Parathyroid adenoma (tissue), 2 donors: ENCODE measurements around the gene AMIGO2.

ENCODE experiments used
- H2AFZ ChIP-seq: fragments of 300-600 bp; sonication (generic); one replicate; pipeline ENCODE4 v1.7.0; 2017; ENCODE audit warnings: antibody characterized with exemption, mild to moderate bottlenecking
- H3K27ac ChIP-seq: fragments of 300-600 bp; sonication (generic); one replicate; pipeline ENCODE4 v1.7.0; 2017
- H3K27me3 ChIP-seq: fragments of 300-600 bp; sonication (generic); one replicate; pipeline ENCODE4 v1.7.0; 2017; ENCODE audit warnings: low read length; ENCODE audit not compliant: control insufficient read depth, insufficient read depth
- H3K36me3 ChIP-seq: fragments of 300-600 bp; sonication (generic); one replicate; pipeline ENCODE4 v1.7.0; 2017; ENCODE audit warnings: low read length; ENCODE audit not compliant: control insufficient read depth, insufficient read depth
- H3K4me1 ChIP-seq: fragments of 300-600 bp; sonication (generic); one replicate; pipeline ENCODE4 v1.7.0; 2017; ENCODE audit warnings: control low read depth
- H3K4me2 ChIP-seq: fragments of 300-600 bp; sonication (generic); one replicate; pipeline ENCODE4 v1.7.0; 2017; ENCODE audit warnings: low read length
- H3K4me3 ChIP-seq: fragments of 300-600 bp; sonication (generic); one replicate; pipeline ENCODE4 v1.7.0; 2017; ENCODE audit warnings: low read depth, low read length
- H3K79me2 ChIP-seq: fragments of 300-600 bp; sonication (generic); one replicate; pipeline ENCODE4 v1.7.0; 2017; ENCODE audit warnings: control low read depth
- H3K9ac ChIP-seq: fragments of 300-600 bp; sonication (generic); one replicate; pipeline ENCODE4 v1.7.0; 2017; ENCODE audit warnings: mild to moderate bottlenecking
- H3K9me3 ChIP-seq: fragments of 300-600 bp; sonication (generic); one replicate; pipeline ENCODE4 v1.7.0; 2017; ENCODE audit warnings: low read length; ENCODE audit not compliant: control insufficient read depth
- CTCF ChIP-seq: fragments of 300-600 bp; sonication (generic); IDR thresholded peaks from one replicate; pipeline ENCODE4 v1.7.0; 2017; ENCODE audit warnings: antibody characterized with exemption, mild to moderate bottlenecking
- donor health status: primary hyperparathyroidism.

The AMIGO2 gene

GRCh38 chr12:47111854-47112253 is 32.1 kb upstream of the AMIGO2 start:
- no peak overlapping the region for H2AFZ ChIP-seq
- H3K27ac ChIP-seq = no peak overlapping the region
- H3K4me3 ChIP-seq = no peak overlapping the region
- no peak for TF ChIP-seq CTCF
- no peak overlapping the region for H3K9ac ChIP-seq
- no peaks in the 10 kb centered on the region for H3K27me3 ChIP-seq
- no peak overlapping the region for H3K4me2 ChIP-seq
- no peaks in the 10 kb centered on the region for H3K36me3 ChIP-seq
- H3K9me3 ChIP-seq = no peaks in the 10 kb centered on the region
- H3K4me1 ChIP-seq = no peaks in the 10 kb centered on the region
- no peaks in the 10 kb centered on the region for H3K79me2 ChIP-seq

DNA sequence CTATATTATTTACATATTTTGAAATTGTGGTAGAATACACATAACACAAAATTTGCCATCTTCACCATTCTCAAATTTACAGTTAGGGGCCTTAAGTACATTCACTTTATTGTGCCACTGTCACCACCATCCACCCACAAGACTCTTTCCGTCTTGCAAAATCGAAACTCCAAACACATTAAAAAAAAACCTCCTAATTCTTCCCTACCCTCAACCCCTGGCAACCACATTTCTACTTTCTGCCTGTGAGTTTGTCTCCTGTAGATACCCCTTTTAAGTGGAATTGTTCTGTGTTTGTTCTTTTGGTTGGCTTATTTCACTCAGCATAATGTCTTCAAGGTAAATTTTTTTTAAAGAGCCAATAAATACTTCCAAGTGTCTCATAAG is 31.6 kb upstream of the AMIGO2 start:
- TF ChIP-seq CTCF = no peak
- H3K79me2 ChIP-seq = no peaks in the 10 kb centered on the region
- H3K9me3 ChIP-seq = no peaks in the 10 kb centered on the region
- H3K36me3 ChIP-seq = no peaks in the 10 kb centered on the region
- H3K27ac ChIP-seq = no peak overlapping the region
- H3K9ac ChIP-seq = no peak overlapping the region
- no peak overlapping the region for H3K4me2 ChIP-seq
- no peaks in the 10 kb centered on the region for H3K4me1 ChIP-seq
- H3K4me3 ChIP-seq = no peak overlapping the region
- H3K27me3 ChIP-seq = no peaks in the 10 kb centered on the region
- no peak overlapping the region for H2AFZ ChIP-seq

DNA sequence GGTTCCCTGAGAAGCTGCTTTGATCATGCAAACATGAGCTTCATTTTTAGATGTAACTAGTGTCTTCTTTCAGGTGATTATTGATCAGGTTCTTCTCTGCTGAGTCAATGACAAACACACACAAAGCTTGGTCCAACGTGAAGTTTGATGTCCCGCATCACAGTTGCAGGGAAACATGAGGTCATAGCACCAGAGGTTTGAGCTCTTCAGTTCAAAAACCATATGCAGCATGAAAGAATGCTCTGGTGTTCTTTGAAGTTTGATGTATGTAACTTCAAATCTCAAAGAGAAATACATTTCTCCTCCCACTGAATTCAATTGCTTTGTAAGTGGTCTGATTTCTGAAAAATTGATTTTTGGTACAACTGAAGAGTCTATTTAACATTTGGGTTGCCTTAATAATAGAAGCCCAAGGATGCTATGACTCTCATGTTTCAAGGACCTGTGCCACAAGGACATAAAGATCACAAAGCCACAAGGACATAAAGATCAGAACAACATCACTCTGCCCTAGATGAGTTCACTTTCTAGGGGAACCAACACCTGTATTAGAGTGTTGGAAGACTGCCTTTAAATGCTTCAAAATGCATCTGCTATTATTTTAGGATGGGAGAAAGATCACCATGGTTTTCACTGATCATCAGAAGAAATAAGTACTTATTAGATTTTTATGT is 31.1 kb upstream of the AMIGO2 start:
- no peaks in the 10 kb centered on the region for H3K27me3 ChIP-seq
- no peak overlapping the region for H3K4me3 ChIP-seq
- H3K9ac ChIP-seq = no peak overlapping the region
- H3K27ac ChIP-seq = no peak overlapping the region
- no peak for TF ChIP-seq CTCF
- no peaks in the 10 kb centered on the region for H3K79me2 ChIP-seq
- H2AFZ ChIP-seq = no peak overlapping the region
- no peak overlapping the region for H3K4me2 ChIP-seq
- H3K36me3 ChIP-seq = no peaks in the 10 kb centered on the region
- H3K9me3 ChIP-seq = no peaks in the 10 kb centered on the region
- H3K4me1 ChIP-seq = no peaks in the 10 kb centered on the region

DNA sequence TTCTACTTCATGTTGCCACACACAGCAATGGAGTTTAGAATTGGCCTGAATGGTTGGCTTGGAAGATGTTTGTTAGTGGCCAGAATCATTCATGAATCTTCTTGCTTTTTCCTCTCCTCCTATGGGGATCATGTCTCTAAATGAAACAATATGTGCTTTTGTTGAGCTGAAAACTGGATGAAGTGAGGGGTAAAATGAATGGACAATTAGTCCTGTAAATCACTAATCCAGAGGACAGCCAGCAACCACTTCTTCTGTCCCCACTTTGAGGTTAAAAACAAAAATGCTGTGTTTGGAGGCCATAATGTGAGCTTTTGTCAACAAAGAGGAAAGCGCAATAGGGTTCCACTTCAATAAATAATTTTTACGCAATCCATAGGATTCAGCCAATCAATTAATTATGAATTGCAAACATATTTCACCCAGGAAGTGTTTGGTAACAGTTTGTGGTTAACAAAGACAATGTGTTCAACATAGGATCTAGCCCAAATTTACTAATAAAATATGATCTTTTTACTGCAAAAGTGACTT is 30.3 kb upstream of the AMIGO2 start:
- H3K27me3 ChIP-seq = no peaks in the 10 kb centered on the region
- H3K27ac ChIP-seq = no peak overlapping the region
- H3K36me3 ChIP-seq = no peaks in the 10 kb centered on the region
- no peaks in the 10 kb centered on the region for H3K79me2 ChIP-seq
- H3K9me3 ChIP-seq = no peaks in the 10 kb centered on the region
- H3K4me2 ChIP-seq = no peak overlapping the region
- H3K9ac ChIP-seq = no peak overlapping the region
- TF ChIP-seq CTCF = no peak
- no peak overlapping the region for H3K4me3 ChIP-seq
- no peak overlapping the region for H2AFZ ChIP-seq
- H3K4me1 ChIP-seq = no peaks in the 10 kb centered on the region

DNA sequence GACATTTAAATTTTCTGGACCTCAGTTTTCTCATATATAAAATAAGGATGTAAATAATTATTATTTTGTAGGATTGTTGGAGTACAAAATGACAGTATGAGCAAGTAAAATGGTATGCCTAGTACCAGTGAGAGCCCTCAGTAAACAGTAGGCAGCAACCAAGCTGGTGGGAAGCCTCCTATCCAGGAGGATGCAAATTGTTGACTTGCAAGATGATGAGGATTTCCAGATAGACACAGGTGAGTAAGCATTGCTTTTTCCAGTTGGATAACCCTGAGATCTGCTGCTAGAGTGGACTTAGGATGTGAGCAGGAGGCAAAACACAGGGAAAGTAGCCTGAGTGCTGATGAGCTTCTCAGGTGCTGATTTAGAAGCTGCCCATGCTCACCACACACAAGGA is 28.2 kb upstream of the AMIGO2 start:
- Histone ChIP-seq H3K79me2 (no peaks in the 10 kb centered on the region), H3K27me3 (no peaks in the 10 kb centered on the region), H2AFZ (no peak overlapping the region), H3K4me3 (no peak overlapping the region), H3K4me2 (no peak overlapping the region), H3K4me1 (no peaks in the 10 kb centered on the region), H3K36me3 (no peaks in the 10 kb centered on the region), H3K27ac (no peak overlapping the region), H3K9ac (no peak overlapping the region), H3K9me3 (no peaks in the 10 kb centered on the region)
- no peak for TF ChIP-seq CTCF
